Measurements from ENCODE around the gene INS.

Gene INS

DNA sequence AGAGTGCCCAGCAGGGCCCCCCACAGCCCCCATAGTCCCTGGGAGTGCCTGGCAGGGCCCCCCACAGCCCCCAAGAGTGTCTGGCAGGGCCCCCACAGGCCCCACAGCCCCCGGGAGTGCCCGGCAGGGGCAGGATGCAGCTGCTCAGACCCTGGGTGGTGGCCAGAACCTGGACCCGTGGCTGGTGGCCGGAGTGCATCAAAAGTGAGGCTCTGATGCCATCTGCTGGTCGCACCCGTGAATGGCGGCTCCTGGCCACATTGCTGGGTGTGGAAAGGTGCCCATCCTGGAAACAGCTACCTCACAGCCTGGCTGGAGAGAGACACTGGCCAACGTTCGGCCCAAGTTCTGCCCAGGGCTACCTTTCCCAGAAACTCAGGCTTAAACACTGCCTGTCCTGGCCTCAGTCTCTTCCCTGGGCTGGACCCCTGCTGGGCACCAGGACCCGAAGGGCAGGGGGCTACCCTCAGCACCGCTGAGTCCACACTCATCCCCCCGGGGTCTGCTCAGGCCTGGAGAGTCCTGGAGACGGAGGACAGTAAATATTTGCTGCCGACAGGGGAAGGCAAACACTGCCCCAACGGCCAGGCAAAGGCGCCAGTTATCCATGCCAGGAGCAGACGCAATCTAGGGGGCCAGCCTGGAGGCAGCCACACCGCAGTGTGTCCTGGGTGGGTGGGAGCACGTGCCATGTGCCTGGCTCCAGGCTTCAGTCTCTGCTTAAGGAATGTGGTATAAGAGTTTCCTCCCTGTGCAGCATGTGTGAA lies 4.4 kb downstream of the INS start:
- Histone ChIP-seq H3K27ac (ENCODE audit: poor library complexity, severe bottlenecking) (no peak overlapping the region), H3K27me3 (ENCODE audit: insufficient read depth, poor library complexity, severe bottlenecking) (no peaks in the 10 kb centered on the region), H3K9me3 (ENCODE audit: severe bottlenecking) (no peaks in the 10 kb centered on the region), H3K36me3 (ENCODE audit: low read depth) (no peaks in the 10 kb centered on the region), H3K4me3 (ENCODE audit: severe bottlenecking) (no peak overlapping the region), H3K4me1 (ENCODE audit: insufficient read depth, poor library complexity, severe bottlenecking) (no peaks in the 10 kb centered on the region)
- TF ChIP-seq, protein P1, sequence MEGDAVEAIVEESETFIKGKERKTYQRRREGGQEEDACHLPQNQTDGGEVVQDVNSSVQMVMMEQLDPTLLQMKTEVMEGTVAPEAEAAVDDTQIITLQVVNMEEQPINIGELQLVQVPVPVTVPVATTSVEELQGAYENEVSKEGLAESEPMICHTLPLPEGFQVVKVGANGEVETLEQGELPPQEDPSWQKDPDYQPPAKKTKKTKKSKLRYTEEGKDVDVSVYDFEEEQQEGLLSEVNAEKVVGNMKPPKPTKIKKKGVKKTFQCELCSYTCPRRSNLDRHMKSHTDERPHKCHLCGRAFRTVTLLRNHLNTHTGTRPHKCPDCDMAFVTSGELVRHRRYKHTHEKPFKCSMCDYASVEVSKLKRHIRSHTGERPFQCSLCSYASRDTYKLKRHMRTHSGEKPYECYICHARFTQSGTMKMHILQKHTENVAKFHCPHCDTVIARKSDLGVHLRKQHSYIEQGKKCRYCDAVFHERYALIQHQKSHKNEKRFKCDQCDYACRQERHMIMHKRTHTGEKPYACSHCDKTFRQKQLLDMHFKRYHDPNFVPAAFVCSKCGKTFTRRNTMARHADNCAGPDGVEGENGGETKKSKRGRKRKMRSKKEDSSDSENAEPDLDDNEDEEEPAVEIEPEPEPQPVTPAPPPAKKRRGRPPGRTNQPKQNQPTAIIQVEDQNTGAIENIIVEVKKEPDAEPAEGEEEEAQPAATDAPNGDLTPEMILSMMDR (IDR thresholded peaks at IDR 0.05; ENCODE audit: poor library complexity, severe bottlenecking), result peak; percentile 69
- DNase-seq (ENCODE audit: low spot score), result no peak
- peak; percentile 50 for ATAC-seq (ENCODE audit: low read depth)

DNA sequence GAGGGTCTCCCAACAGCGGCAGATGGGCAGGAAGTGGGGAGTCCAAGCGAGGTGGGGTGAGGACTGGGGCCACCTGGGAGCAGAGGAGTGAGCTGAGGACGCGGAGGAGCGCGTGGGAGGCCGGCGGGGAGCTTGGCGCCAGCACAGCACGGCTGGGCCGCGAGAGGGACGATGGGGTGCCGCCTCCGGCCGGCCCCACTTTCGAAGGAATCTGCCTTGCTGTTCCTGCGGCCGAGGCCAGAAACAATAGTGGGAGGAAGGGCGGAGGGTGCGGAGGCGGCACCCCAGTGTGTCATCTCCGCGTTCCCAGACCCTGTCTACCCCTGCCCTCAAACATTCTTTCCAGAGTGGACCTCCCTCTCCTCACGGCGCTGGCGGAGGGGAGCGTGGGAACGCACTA lies 5.5 kb downstream of the INS start:
- H3K4me1 ChIP-seq (ENCODE audit: insufficient read depth, poor library complexity, severe bottlenecking), result no peaks in the 10 kb centered on the region
- no peaks in the 10 kb centered on the region for H3K36me3 ChIP-seq (ENCODE audit: low read depth)
- H3K27ac ChIP-seq (ENCODE audit: poor library complexity, severe bottlenecking), result no peak overlapping the region
- H3K9me3 ChIP-seq (ENCODE audit: severe bottlenecking), result no peaks in the 10 kb centered on the region
- H3K4me3 ChIP-seq (ENCODE audit: severe bottlenecking), result no peak overlapping the region
- DNase-seq (ENCODE audit: low spot score), result no peak
- H3K27me3 ChIP-seq (ENCODE audit: insufficient read depth, poor library complexity, severe bottlenecking), result no peaks in the 10 kb centered on the region
- TF ChIP-seq, protein P1 (IDR thresholded peaks at IDR 0.05; ENCODE audit: poor library complexity, severe bottlenecking), result no peak
- ATAC-seq (ENCODE audit: low read depth), result no peak

DNA sequence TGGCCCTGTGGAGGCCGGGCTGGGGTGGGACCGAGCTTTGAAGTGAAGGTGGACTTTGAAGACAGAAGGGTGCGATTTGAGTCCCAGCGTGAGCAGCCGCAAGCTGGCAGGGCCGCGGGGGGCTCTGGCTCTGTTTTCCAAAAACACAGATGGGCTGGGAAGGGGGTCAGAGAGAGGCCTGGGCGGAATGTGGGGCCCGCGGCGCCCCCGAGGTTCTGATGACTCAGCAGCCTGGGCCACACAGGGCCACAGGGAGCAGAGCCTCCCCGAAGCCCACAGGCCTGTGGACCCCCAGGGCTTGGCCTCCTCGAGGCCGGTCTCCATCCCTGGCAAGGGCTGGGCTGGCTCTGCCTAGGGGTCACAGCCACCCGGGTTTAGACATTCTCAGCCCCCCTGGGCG lies 6.1 kb downstream of the INS start:
- H3K4me1 ChIP-seq (ENCODE audit: insufficient read depth, poor library complexity, severe bottlenecking), result no peaks in the 10 kb centered on the region
- TF ChIP-seq, protein P1 (IDR thresholded peaks at IDR 0.05; ENCODE audit: poor library complexity, severe bottlenecking), result no peak
- DNase-seq (ENCODE audit: low spot score), result no peak
- H3K36me3 ChIP-seq (ENCODE audit: low read depth), result no peaks in the 10 kb centered on the region
- no peak overlapping the region for H3K27ac ChIP-seq (ENCODE audit: poor library complexity, severe bottlenecking)
- H3K4me3 ChIP-seq (ENCODE audit: severe bottlenecking), result no peak overlapping the region
- H3K9me3 ChIP-seq (ENCODE audit: severe bottlenecking), result no peaks in the 10 kb centered on the region
- ATAC-seq (ENCODE audit: low read depth), result no peak
- peaks cover 6% of the 10 kb centered on the region for H3K27me3 ChIP-seq (ENCODE audit: insufficient read depth, poor library complexity, severe bottlenecking)

DNA sequence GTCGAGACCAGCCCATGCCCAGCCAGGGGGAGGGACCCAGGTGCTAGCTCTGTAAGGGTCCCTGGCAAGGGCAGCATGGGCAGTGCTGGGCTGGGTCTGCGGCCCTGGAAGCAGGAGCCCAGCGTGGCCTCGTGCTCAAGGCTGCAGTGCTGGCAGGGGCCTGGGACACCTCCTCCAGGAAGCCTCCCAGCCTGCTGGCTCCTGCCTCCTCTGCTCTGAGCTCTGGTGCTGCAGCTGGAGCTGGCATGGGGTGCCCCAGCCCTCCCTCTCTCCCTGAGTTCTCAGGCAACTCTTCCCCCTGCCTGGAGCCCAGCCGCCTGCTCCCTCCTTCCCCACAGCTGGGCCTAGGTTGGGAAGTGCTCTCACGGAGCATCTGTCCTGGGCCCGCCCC lies 6.8 kb downstream of the INS start:
- TF ChIP-seq, protein P1 (IDR thresholded peaks at IDR 0.05; ENCODE audit: poor library complexity, severe bottlenecking), result no peak
- no peak overlapping the region for H3K27ac ChIP-seq (ENCODE audit: poor library complexity, severe bottlenecking)
- no peaks in the 10 kb centered on the region for H3K4me1 ChIP-seq (ENCODE audit: insufficient read depth, poor library complexity, severe bottlenecking)
- H3K27me3 ChIP-seq (ENCODE audit: insufficient read depth, poor library complexity, severe bottlenecking), result peaks cover 13% of the 10 kb centered on the region
- no peak overlapping the region for H3K4me3 ChIP-seq (ENCODE audit: severe bottlenecking)
- DNase-seq (ENCODE audit: low spot score) (no peak), ATAC-seq (ENCODE audit: low read depth) (no peak)
- H3K9me3 ChIP-seq (ENCODE audit: severe bottlenecking), result no peaks in the 10 kb centered on the region
- no peaks in the 10 kb centered on the region for H3K36me3 ChIP-seq (ENCODE audit: low read depth)

DNA sequence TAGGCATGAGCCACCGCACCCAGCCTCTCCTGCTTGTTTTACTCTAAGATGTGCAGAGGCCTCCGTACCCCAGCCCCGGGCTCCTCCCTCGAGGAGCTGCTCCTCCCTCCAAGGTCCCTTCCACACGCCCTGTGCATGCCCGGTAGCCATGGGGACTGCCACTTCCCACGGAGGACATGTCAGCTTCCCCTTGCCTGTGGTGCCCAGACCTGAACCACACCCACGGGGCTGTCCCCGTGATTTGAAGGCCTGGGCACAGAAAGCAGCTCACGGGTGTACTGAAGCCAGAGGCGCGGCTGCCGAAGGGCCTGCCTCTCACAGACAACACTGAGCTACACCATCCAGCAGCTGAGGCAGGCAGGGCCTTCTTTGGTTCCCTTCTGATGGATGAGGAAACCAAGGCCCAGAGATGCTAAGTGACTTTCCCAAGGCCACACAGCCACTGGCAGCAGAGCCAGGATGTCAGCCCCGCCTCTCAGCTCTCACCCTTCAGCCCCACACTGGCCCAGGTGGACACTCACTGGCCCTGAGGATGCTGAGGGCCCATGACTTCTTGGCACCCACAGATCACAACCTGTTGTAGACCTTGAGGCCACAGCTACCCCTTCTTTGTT lies 7.3 kb downstream of the INS start:
- TF ChIP-seq, protein P1 (IDR thresholded peaks at IDR 0.05; ENCODE audit: poor library complexity, severe bottlenecking), result no peak
- H3K9me3 ChIP-seq (ENCODE audit: severe bottlenecking), result no peaks in the 10 kb centered on the region
- H3K27ac ChIP-seq (ENCODE audit: poor library complexity, severe bottlenecking), result no peak overlapping the region
- no peaks in the 10 kb centered on the region for H3K36me3 ChIP-seq (ENCODE audit: low read depth)
- H3K4me1 ChIP-seq (ENCODE audit: insufficient read depth, poor library complexity, severe bottlenecking), result no peaks in the 10 kb centered on the region
- peaks cover 18% of the 10 kb centered on the region for H3K27me3 ChIP-seq (ENCODE audit: insufficient read depth, poor library complexity, severe bottlenecking)
- no peak overlapping the region for H3K4me3 ChIP-seq (ENCODE audit: severe bottlenecking)
- ATAC-seq (ENCODE audit: low read depth) (no peak), DNase-seq (ENCODE audit: low spot score) (no peak)
